ENCODE results near the gene NDUFB2. TPM values are rescaled to one million over a fixed set of nuclear protein-coding genes. Genes with fewer than 3 reads are reported as not detected.
A peak's percentile ranks its signal among the peaks of the same experiment; 100 is the strongest.

NDUFB2 gene
- total and polyA plus RNA-seq, 9 of the 15 experiments (the other 6 are each of a cell fraction or from before 2014, with no cell fraction given): 220 to 2,075 (median 320) TPM

- no peak for TF ChIP-seq TCF15 (CRISPR knock-in tag; IDR thresholded peaks at IDR 0.05)
- TF ChIP-seq DNMT1 (IDR thresholded peaks at IDR 0.05): no peak
- TF ChIP-seq, protein P1, sequence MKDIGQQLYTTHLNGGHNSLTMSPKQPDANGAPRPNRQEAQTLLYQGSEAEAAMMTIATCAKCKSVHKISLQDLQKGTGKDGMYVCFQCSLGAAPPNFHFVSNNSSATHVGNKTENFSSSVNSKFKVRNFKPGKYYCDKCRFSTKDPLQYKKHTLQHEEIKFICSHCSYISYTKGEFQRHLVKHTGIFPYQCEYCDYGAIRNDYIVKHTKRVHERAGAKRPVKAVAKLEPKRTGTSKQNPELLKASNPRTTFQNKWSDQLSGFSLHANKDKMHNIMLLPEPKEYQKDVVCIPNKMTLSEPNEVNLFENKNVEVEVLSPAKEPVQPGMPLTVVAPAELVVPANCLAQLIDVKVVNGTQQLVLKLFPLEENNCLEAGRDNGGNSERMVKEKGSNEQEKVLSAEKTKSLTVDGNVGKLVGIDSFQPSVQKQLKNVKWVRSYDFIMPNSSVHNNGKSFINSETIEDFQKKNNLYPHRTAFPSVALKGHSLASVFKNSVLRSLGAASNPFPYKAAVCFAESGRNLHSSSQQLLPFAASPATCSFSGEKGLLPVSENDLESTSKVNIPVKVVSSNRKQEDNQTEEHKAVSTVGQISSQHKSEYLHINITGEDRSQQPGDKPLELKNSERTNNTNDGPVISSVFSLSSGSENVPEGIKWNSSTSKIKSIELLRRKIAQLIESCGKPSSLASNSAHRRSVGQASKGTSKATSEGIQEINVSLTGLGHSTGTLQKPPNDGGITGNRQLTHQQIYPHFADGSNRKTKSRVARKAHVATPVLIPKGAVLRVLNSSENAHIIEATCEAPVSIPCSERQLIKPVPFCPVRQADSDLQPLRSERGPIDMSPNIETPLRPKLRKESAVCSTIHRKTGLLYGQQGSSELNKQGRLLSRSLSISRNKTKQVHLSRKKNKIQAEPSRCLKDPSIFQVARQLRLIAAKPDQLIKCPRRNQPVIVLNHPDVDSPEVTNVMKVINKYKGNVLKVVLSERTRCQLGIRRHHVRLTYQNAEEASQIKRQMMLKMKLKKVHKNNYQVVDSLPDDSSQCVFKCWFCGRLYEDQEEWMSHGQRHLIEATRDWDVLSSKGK (CRISPR knock-in tag; IDR thresholded peaks at IDR 0.05): no peak
- TF ChIP-seq, protein P2, sequence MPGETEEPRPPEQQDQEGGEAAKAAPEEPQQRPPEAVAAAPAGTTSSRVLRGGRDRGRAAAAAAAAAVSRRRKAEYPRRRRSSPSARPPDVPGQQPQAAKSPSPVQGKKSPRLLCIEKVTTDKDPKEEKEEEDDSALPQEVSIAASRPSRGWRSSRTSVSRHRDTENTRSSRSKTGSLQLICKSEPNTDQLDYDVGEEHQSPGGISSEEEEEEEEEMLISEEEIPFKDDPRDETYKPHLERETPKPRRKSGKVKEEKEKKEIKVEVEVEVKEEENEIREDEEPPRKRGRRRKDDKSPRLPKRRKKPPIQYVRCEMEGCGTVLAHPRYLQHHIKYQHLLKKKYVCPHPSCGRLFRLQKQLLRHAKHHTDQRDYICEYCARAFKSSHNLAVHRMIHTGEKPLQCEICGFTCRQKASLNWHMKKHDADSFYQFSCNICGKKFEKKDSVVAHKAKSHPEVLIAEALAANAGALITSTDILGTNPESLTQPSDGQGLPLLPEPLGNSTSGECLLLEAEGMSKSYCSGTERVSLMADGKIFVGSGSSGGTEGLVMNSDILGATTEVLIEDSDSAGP (CRISPR knock-in tag; IDR thresholded peaks at IDR 0.05): no peak
- no peak for TF ChIP-seq TEAD2 (tag; IDR thresholded peaks at IDR 0.05)
- no peak for TF ChIP-seq LCOR (CRISPR knock-in tag; IDR thresholded peaks at IDR 0.05)
- TF ChIP-seq ZNF507 (tag; conservative IDR thresholded peaks at IDR 0.05): no peak
- TF ChIP-seq NR3C1 (CRISPR knock-in tag; IDR thresholded peaks at IDR 0.05): no peak
- TF ChIP-seq ZNF24 (IDR thresholded peaks at IDR 0.05): 0 out of 2 replicates have a peak, but pooled peaks have one; percentile 6
- TF ChIP-seq, protein P3, sequence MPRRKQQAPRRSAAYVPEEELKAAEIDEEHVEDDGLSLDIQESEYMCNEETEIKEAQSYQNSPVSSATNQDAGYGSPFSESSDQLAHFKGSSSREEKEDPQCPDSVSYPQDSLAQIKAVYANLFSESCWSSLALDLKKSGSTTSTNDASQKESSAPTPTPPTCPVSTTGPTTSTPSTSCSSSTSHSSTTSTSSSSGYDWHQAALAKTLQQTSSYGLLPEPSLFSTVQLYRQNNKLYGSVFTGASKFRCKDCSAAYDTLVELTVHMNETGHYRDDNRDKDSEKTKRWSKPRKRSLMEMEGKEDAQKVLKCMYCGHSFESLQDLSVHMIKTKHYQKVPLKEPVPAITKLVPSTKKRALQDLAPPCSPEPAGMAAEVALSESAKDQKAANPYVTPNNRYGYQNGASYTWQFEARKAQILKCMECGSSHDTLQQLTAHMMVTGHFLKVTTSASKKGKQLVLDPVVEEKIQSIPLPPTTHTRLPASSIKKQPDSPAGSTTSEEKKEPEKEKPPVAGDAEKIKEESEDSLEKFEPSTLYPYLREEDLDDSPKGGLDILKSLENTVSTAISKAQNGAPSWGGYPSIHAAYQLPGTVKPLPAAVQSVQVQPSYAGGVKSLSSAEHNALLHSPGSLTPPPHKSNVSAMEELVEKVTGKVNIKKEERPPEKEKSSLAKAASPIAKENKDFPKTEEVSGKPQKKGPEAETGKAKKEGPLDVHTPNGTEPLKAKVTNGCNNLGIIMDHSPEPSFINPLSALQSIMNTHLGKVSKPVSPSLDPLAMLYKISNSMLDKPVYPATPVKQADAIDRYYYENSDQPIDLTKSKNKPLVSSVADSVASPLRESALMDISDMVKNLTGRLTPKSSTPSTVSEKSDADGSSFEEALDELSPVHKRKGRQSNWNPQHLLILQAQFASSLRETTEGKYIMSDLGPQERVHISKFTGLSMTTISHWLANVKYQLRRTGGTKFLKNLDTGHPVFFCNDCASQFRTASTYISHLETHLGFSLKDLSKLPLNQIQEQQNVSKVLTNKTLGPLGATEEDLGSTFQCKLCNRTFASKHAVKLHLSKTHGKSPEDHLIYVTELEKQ (CRISPR knock-in tag; IDR thresholded peaks at IDR 0.05): no peak
- no peak for TF ChIP-seq OTX1 (CRISPR knock-in tag; IDR thresholded peaks at IDR 0.05)
- no peak for TF ChIP-seq TAF9B (IDR thresholded peaks at IDR 0.05; ENCODE audit: partially characterized antibody)
- no peak for TF ChIP-seq ZNF408 (CRISPR knock-in tag; IDR thresholded peaks at IDR 0.05; ENCODE audit: low read depth)
- no peak for TF ChIP-seq TCF7L2 (IDR thresholded peaks at IDR 0.05; ENCODE audit: low read depth, low read length)
- no peak for TF ChIP-seq ARID1B (IDR thresholded peaks at IDR 0.05)
- peak; percentile 94 for TF ChIP-seq CTBP1 (IDR thresholded peaks at IDR 0.05; ENCODE audit: borderline replicate concordance)
Observed at GRCh38 chr7:140673063-140673773, 23.3 kb upstream of the NDUFB2 start (continued).

Data from K562 (cell line).